Stimulated activated naive B cell treated with anti-CD40 and anti-IgM and Interleukin-4, amounts not matched to agents 10 μg/mL and 1 μg/mL and 100 μg/mL, for 72 hours (primary cell): ENCODE results near the gene SPATA2.
A peak's percentile ranks its signal among the peaks of the same experiment; 100 is the strongest.
"Not testable (repeated sequence)": the region's sequence is repeated elsewhere in the genome, so short reads cannot be mapped to it uniquely, and the experiment has no call there.

Experiments
- ATAC-seq, 2 donors: fragments of 150-1000 bp; cut with Tn5 transposase; replicated peaks; 2 replicates each; pipeline ENCODE4 v1.10.0; 2021; ENCODE audit warnings: moderate library complexity in 1 of 2
- DNase-seq: peaks from one replicate; pipeline ENCODE4 v3.0.0; 2021
- H3K27ac Mint-ChIP-seq: one replicate; pipeline ENCODE4 v1.8.0; 2022; ENCODE audit warnings: mild to moderate bottlenecking, mixed read lengths
- H3K27me3 Mint-ChIP-seq, 2 donors: one replicate each; pipeline ENCODE4 v1.8.0; 2022; ENCODE audit warnings: mixed read lengths in 2 of 2
- H3K36me3 Mint-ChIP-seq, 2 donors: one replicate each; pipeline ENCODE4 v1.8.0; 2022; ENCODE audit warnings: mixed read lengths in 2 of 2, mild to moderate bottlenecking in 1 of 2
- H3K4me1 Mint-ChIP-seq, 2 donors: one replicate each; pipeline ENCODE4 v1.8.0; 2022; ENCODE audit warnings: mixed read lengths in 2 of 2, mild to moderate bottlenecking in 1 of 2
- H3K4me3 Mint-ChIP-seq, 2 donors: one replicate each; pipeline ENCODE4 v1.8.0; 2022; ENCODE audit warnings: mild to moderate bottlenecking in 2 of 2, mixed read lengths in 2 of 2, moderate library complexity in 1 of 2
- H3K9me3 Mint-ChIP-seq, 2 donors: one replicate each; pipeline ENCODE4 v1.8.0; 2022; ENCODE audit warnings: mixed read lengths in 2 of 2, mild to moderate bottlenecking in 1 of 2

SPATA2 gene

DNA sequence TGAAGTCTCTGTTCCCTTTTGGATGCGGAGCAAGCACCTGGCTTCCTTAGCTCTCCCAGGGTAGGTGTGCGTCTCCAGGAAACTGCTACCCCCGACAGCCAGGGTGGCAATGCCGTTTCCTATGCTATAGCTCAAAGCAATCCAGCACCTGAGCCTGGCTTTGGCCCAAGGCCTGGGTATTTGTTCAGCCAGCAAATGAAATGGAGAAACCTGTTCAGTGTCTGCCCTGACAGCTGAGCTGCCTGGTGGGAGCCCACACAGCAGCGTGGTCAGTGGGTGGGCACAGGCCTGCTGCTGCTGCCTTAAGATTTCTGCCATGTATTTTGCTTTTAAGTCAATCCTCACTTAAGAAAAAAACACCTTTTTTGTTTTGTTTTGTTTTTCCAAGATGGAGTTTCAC is 13.7 kb downstream of the SPATA2 start:
- no peak for ATAC-seq
- Mint-ChIP-seq H3K9me3 (no peaks in the 10 kb centered on the region), H3K36me3 (peaks cover 18 to 41% of the 10 kb centered on the region in 2 donors), H3K27me3 (no peaks in the 10 kb centered on the region), H3K4me3 (no peak overlapping the region), H3K27ac (no peak overlapping the region), H3K4me1 (peaks cover 0 to 7% of the 10 kb centered on the region in 2 donors)
- no peak for DNase-seq

DNA sequence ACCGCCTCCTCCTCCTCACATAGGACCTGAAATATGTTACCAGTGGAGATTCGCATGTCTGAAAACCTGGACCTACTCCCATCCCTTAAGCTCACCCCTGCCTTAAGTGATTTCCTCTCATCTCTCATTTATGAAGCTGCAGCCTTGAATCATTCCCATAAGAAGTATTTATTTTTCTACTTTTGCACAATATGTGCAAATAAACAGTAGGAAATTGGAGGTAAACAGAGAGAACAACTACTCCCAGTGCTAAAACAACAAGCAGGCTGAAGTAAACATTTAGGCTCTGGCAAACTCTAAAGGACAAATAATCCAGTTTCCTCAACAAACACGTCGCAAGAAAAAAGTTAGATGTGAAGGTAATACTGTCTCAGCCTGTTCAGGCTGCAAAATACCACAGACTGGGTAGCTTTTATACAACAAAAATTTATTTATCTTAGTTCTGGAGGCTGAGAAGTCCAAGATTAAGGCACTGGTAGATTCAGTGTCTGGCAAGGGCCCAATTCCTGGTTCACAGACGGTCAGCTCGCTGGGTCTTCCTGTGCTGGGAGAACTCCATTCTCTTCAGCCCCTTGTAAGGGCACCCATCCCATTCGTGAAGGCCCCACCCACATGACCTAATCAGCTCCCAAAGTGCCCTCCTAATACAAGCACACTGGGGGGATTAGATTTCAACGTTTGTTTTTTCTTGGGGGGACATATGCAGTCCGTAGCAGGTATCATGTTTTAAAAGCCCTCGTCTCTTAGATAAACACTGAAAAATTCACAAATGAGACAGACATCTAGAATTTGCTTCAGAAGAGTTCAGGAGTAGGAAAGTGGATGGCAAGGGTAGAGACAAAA is 15.6 kb downstream of the SPATA2 start:
- H3K4me1 Mint-ChIP-seq = peaks cover 0 to 3% of the 10 kb centered on the region in 2 donors
- ATAC-seq (no peak), DNase-seq (no peak)
- H3K36me3 Mint-ChIP-seq = peaks cover 4 to 24% of the 10 kb centered on the region in 2 donors
- H3K4me3 Mint-ChIP-seq = no peak overlapping the region
- no peak overlapping the region for H3K27ac Mint-ChIP-seq
- H3K27me3 Mint-ChIP-seq = no peaks in the 10 kb centered on the region
- H3K9me3 Mint-ChIP-seq = no peaks in the 10 kb centered on the region

DNA sequence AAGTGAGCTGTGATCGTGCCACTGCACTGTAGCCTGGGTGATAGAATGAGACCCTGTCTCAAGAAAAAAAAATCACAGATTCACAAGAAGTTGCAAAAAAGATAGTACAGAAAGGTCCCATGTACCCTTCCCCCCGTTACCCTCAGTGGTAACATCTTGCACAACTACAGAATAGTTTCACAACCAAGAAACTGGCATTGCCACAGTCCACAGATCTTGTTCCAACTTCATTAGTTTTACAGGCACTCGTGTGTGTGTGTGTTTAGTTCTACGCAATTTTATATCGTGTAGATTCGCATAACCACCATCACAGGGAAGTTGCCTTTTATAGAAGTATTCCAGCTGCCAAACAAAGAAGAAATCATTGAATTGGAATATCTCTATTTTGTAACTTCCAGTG is 19.1 kb downstream of the SPATA2 start:
- no peaks in the 10 kb centered on the region for H3K27me3 Mint-ChIP-seq
- H3K4me3 Mint-ChIP-seq = no peak overlapping the region
- no peak overlapping the region for H3K27ac Mint-ChIP-seq
- no peaks in the 10 kb centered on the region for H3K9me3 Mint-ChIP-seq
- DNase-seq (no peak), ATAC-seq (no peak)
- H3K4me1 Mint-ChIP-seq = peaks cover 10 to 11% of the 10 kb centered on the region in 2 donors
- H3K36me3 Mint-ChIP-seq = peaks cover 0 to 6% of the 10 kb centered on the region in 2 donors

DNA sequence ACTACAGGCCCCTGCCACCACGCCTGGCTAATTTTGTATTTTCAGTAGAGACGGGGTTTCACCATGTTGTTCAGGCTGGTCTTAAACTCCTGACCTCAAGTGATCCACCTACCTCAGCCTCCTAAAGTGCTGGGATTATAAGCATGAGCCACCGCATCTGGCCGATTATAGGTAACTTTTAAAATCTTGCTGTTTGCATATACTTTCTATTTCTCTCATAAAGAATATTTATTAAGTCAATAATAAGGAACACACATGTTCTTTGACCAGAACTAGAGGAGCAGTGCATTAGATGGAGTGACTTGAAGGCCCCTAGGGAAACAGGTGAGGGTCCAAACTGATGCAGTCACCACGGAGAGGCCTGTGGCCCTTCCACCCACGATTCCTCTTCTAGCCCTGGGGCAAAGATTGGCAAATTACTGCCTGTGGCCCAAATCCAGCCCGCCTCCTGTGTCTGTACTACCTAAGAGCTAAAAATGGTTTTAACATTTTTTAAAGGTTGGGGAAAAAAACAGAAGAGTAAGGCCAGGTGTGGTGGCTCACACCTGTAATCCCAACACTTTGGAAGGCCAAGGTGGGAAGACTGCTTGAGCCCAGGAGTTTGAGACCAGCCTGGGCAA is 19.7 kb downstream of the SPATA2 start:
- ATAC-seq, DNase-seq, H3K27ac Mint-ChIP-seq, H3K27me3 Mint-ChIP-seq, H3K9me3 Mint-ChIP-seq, H3K4me3 Mint-ChIP-seq, H3K36me3 Mint-ChIP-seq: not testable (repeated sequence)
- H3K4me1 Mint-ChIP-seq = peaks cover 10 to 11% of the 10 kb centered on the region in 2 donors

DNA sequence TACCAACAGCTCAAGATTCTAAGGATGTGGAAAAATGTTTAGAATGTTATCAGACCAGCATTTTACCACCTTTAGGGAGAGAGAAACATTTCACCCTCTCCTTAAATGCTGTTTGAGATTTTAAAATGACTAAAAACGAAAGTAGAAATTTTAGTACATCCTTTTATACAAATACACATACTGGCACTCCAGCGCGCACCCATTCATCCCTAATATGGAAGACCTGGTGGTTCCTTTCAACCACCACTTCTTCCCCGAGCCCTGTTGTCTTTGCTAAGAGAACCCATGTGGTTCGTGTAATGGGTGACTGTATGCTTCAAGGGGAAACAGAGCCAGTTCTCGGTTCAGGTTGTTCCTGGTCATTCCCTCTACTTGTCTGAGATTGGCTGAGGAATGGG is 21.3 kb downstream of the SPATA2 start:
- no peak overlapping the region for H3K27ac Mint-ChIP-seq
- H3K36me3 Mint-ChIP-seq = peaks cover 7 to 13% of the 10 kb centered on the region in 2 donors
- H3K27me3 Mint-ChIP-seq = no peaks in the 10 kb centered on the region
- H3K9me3 Mint-ChIP-seq = no peaks in the 10 kb centered on the region
- peaks cover 10 to 11% of the 10 kb centered on the region in 2 donors for H3K4me1 Mint-ChIP-seq
- ATAC-seq = peak in 1 of 2 donors; percentile 57
- H3K4me3 Mint-ChIP-seq = no peak overlapping the region
- DNase-seq = no peak

DNA sequence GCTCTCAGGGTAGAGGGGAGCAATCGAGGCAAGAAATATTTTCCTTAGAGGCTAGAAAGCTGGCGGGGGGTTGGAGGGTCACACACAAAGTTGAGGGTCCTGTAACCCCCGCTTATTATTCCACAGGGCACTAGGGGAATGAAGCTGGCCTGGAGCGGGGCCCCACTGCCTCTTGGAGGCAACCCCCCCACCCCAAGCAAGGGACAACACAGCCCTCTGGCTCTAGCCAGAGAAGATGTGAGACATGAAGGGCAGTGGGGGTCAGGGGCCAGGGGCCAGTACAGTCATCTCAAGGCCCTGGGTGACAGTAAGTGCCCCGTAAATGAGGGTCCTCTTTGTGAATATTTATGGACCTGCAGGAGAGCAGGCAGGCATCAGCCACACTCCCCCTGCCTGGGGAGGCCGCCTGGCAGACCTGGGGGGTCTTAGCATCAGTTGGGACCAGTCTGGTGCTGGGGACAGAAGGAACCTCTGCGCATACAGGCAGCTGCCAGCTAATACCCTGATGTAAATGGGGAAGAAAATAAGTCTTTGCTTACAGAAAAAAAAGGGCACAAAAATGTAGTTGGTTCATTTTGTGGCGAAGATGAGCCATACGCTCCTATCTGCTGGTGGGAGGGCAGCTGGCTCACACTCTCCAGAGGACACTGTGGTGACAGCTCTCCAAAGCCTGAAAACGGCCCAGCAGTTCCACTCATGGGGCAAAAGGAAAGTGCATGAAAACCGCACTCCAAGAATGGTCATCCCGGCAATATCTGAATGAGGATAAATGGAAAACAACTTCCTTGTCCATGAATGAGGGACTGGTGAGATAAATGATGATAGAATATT is 21.9 kb downstream of the SPATA2 start:
- no peak for DNase-seq
- Mint-ChIP-seq H3K36me3 (peaks cover 12 to 19% of the 10 kb centered on the region in 2 donors), H3K27ac (peak overlapping the region; percentile 57), H3K4me3 (no peak overlapping the region), H3K27me3 (no peaks in the 10 kb centered on the region), H3K9me3 (no peaks in the 10 kb centered on the region), H3K4me1 (peaks cover 16 to 17% of the 10 kb centered on the region in 2 donors)
- peak; percentile 36 to 64 for ATAC-seq

DNA sequence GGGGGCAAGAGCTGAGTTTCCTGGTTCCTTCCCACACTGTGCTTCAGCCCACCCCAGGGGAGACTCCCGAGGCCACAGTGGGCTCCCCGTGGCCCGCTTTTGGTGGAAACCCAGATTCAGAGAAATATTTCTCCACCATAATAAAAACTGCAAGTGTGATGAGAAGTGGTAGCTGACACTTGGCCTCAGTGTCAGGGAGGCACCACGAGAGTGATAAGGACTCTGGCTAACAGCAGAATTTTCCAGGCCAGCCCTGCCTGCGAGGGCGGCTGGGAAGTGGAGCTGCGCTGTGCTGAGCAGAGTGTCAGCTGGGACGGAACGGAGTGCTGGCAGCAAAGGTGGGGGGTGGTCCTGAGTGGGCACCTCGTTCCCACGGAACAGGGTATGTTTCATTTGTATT is 22.5 kb downstream of the SPATA2 start:
- Mint-ChIP-seq H3K36me3 (peaks cover 15 to 22% of the 10 kb centered on the region in 2 donors), H3K9me3 (no peaks in the 10 kb centered on the region), H3K4me3 (no peak overlapping the region), H3K27ac (no peak overlapping the region), H3K27me3 (no peaks in the 10 kb centered on the region), H3K4me1 (peaks cover 20 to 21% of the 10 kb centered on the region in 2 donors)
- DNase-seq = no peak
- no peak for ATAC-seq

DNA sequence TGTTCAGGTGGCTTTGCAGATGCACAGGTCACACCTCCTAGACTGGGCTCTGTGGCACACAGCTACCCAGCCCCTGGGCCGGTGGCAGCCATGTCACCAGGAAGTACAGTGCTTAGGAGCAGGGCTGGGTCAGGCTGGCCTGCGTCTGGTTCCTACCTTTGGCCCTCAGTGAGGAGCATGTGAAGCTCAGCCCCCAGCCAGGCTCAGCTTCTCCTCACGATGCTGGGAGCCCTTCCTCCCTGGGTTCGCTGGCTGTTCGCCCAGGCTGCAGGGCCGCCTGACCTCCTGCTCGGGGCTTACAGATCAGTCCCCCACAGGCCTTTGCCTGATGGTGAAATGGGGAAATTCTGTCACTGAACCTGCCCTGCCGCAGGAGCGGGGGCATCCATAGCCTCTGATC is 23.1 kb downstream of the SPATA2 start:
- H3K36me3 Mint-ChIP-seq = peaks cover 20 to 25% of the 10 kb centered on the region in 2 donors
- H3K4me3 Mint-ChIP-seq = no peak overlapping the region
- no peaks in the 10 kb centered on the region for H3K27me3 Mint-ChIP-seq
- H3K27ac Mint-ChIP-seq = peak overlapping the region; percentile 47
- no peaks in the 10 kb centered on the region for H3K9me3 Mint-ChIP-seq
- no peak for DNase-seq
- H3K4me1 Mint-ChIP-seq = peaks cover 23 to 27% of the 10 kb centered on the region in 2 donors
- ATAC-seq = no peak

DNA sequence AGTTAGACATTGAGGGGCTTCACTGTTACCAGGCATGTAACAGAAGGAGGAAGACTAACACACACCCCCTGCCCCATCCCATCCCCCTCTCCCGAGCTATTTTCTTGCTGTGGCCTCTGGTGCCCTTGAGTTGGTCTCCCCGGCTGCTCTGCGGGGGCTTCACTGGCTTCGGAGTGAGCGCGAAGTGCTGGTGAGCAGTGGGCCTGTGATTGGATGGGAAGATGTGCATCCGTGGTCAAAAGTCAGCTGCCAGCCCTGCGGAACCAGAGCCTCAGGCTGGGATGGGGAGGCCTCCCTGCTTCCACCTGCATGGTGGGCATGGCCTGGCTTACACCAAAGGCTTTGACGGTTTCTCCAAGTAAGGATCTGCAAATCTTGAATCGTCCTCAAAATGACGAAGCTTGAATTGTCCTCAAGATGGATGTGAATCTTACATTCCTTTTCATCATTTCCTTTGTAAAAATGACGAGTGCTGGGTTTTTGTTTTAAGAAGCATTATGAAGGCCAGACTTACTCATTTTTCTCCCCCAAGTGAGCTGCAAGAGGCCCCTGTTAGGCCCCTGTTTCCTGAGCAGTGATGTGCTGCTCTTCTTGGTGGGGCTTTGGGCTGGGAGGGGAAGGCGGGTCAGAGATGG is 23.7 kb downstream of the SPATA2 start:
- Mint-ChIP-seq H3K4me3 (no peak overlapping the region), H3K9me3 (no peaks in the 10 kb centered on the region), H3K27me3 (no peaks in the 10 kb centered on the region), H3K4me1 (peaks cover 23 to 28% of the 10 kb centered on the region in 2 donors), H3K27ac (no peak overlapping the region), H3K36me3 (peaks cover 24 to 29% of the 10 kb centered on the region in 2 donors)
- DNase-seq = no peak
- ATAC-seq = no peak

DNA sequence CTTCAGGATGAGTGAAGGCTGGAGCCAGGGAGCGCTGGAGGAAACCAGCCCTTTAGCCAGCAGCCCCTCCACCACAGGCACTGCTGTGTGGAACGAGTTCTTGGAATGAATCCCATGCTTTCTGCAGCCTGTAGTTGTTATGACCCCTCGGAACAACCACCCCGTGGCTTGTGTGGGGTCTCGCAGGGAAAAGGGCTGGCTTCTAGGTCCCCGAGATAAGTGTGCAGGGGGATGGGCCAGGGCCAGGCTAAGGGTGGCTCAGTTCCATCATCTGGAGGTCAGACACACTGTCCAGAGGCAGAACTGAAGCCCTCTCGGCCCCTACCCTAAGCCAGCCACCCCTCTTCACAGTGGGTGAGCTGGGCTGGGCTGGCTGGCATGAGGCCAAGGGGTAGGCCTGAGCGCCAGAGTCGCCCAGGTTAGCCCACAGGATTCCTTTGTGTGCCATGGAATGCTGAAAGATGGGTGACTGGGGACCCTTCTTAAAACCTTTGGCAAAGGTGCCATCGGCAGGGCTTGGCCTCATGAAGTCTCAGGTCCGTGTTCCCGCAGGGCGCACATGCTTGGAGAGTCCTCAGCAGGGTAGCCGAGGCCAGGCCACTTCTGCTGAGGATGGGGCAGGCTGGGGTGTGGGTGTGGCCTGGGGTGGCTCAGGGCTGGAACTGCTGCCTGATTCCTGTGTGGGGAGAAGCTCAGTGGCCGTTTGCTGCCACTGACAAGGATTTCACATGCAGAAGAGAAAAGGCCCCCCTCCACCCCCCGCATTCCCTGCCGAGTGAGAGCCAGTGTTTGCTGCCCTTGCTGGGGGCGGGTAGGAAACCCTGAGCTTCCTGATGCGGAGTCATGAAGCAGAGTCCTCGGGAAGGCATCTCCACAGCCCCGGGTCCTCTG is 24.6 kb downstream of the SPATA2 start:
- no peaks in the 10 kb centered on the region for H3K27me3 Mint-ChIP-seq
- H3K36me3 Mint-ChIP-seq = peaks cover 28 to 36% of the 10 kb centered on the region in 2 donors
- H3K9me3 Mint-ChIP-seq = no peaks in the 10 kb centered on the region
- no peak overlapping the region for H3K27ac Mint-ChIP-seq
- DNase-seq (no peak), ATAC-seq (no peak)
- no peak overlapping the region for H3K4me3 Mint-ChIP-seq
- peaks cover 22 to 28% of the 10 kb centered on the region in 2 donors for H3K4me1 Mint-ChIP-seq

DNA sequence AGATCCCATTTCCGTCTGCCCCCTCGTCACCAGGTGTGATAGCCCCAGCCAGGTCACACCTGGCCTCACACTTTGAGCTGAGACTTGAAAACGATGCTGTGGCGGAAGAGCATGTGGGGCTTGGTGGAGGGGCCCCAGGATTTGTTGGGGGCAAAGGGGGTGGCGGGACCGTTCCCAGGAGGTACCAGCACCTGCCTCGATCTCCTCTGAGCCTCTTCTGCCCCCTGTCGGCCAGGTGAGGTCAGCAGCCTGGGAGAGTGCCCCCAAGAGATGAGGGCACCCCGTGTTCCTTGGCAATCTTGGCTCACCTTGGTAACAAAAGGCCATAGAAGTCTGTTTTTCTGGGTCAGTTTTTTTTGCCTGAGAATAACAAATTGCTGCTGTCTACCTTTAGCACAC is 25.4 kb downstream of the SPATA2 start:
- Mint-ChIP-seq H3K27ac (no peak overlapping the region), H3K27me3 (no peaks in the 10 kb centered on the region), H3K4me3 (no peak overlapping the region), H3K4me1 (peaks cover 22 to 28% of the 10 kb centered on the region in 2 donors), H3K36me3 (peaks cover 29 to 37% of the 10 kb centered on the region in 2 donors), H3K9me3 (no peaks in the 10 kb centered on the region)
- DNase-seq (no peak), ATAC-seq (no peak)

DNA sequence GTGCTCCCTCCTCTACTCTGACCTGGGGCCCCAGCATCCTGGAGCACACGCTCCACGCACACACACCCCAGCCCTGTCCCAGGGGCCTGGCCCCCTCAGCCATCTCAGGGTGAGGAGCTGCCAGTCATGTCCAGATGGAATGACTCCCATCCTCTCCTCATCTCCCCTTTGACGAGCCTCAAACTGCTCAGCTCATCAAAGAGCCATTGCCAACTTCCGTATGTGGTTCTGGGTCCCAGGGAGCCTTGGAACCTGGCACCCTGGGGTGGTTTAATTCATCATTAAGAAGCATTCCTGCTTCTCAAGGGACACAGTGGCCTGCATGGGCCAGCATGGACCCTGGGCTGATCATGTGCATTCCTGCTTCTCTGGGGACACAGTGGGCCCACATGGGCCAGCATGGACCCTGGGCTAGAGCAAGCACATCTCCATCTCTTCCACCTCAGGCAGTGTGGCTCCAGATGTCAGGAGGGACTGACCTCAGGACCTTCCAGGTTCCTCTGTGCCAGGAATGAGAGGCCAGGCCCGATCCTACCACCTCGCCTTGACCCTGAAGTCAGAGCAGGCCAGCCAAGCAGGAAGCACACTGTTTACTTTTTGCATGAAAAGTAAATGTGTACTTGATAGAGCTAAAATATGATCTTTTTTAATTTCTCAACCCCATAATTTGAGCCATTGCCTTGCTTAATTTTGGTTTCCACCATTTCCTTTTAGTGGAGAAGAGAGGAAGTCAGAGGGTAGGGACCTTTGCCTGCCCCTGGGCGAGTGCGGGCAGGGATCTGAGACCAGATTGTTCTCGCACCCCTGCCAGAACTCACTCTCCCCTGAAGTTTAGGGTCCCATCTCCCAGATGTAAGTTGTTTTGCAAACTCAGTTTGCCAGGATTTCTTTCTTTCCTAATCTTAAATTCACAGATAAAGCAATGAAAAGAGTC is 26.1 kb downstream of the SPATA2 start:
- Mint-ChIP-seq H3K9me3 (no peaks in the 10 kb centered on the region), H3K27ac (no peak overlapping the region), H3K36me3 (peaks cover 32 to 41% of the 10 kb centered on the region in 2 donors), H3K27me3 (no peaks in the 10 kb centered on the region), H3K4me1 (peaks cover 21 to 28% of the 10 kb centered on the region in 2 donors), H3K4me3 (no peak overlapping the region)
- ATAC-seq (no peak), DNase-seq (no peak)
